Measurements from ENCODE around the gene PPIL6.

Gene PPIL6

DNA sequence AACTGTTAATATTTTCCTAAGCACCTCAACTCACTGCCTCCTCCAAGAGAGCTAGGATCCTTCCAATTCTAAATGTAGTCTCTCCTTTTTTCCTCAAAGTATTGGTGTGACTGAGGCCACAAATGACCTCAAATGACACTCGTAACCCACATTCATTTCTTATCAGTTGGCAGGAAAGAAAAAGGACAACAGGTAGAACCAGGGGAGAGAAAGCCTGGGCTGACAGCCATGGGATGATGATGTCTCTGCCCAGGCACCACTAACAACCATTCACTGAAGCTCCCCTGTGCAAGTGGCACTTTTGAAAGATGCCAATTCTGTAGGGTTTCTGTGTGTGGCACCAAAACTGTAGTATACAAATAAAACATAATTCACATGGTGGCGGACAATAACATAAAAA lies 35.2 kb upstream of the PPIL6 start:
- H3K27ac ChIP-seq = no peak overlapping the region
- no peak for DNase-seq (ENCODE audit: low spot score)
- TF ChIP-seq, protein P1, sequence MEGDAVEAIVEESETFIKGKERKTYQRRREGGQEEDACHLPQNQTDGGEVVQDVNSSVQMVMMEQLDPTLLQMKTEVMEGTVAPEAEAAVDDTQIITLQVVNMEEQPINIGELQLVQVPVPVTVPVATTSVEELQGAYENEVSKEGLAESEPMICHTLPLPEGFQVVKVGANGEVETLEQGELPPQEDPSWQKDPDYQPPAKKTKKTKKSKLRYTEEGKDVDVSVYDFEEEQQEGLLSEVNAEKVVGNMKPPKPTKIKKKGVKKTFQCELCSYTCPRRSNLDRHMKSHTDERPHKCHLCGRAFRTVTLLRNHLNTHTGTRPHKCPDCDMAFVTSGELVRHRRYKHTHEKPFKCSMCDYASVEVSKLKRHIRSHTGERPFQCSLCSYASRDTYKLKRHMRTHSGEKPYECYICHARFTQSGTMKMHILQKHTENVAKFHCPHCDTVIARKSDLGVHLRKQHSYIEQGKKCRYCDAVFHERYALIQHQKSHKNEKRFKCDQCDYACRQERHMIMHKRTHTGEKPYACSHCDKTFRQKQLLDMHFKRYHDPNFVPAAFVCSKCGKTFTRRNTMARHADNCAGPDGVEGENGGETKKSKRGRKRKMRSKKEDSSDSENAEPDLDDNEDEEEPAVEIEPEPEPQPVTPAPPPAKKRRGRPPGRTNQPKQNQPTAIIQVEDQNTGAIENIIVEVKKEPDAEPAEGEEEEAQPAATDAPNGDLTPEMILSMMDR (IDR thresholded peaks at IDR 0.05) = no peak
- no peak overlapping the region for H3K4me3 ChIP-seq

DNA sequence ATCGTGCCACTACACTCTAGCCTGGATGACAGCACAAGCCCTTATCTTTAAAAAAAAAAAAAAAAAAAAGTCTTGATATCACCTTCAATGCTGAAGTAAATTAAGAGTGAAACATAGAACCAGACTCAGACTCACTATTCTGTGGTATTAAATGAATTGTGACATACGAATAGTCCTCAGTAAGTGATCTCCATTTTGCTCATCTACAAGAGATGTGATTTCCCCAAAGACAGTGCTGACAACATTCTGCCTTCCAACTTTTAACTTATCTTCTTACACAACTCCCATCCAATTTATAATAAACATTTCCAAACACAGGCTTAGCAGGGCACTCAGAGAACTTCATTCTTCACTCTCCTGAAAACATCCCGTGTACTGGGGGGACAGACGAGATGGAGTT lies 34.6 kb upstream of the PPIL6 start:
- DNase-seq (ENCODE audit: low spot score) = no peak
- no peak overlapping the region for H3K4me3 ChIP-seq
- TF ChIP-seq, protein P1 (IDR thresholded peaks at IDR 0.05) = no peak
- H3K27ac ChIP-seq = no peak overlapping the region

DNA sequence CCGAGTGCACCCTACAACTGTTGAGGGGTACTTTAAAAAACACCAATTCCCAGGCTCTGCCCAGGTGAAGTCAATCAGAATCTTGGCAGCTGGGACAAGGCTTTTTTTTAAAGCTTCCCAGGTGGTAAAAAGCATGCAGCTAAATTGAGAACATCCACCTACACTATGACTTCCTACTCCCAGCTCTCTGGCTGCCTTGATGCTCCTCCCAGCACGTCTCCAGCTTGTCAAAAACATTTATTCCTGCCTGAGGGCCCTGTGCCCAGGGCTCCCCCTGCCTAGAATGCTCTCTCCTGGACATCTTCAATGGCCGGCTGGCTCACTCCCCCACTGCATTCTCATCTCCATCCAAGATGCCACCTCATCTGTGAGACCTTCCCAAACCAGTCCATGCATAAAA lies 32.7 kb upstream of the PPIL6 start:
- TF ChIP-seq, protein P1 (IDR thresholded peaks at IDR 0.05) = no peak
- Histone ChIP-seq H3K4me3 (no peak overlapping the region), H3K27ac (no peak overlapping the region)
- no peak for DNase-seq (ENCODE audit: low spot score)

DNA sequence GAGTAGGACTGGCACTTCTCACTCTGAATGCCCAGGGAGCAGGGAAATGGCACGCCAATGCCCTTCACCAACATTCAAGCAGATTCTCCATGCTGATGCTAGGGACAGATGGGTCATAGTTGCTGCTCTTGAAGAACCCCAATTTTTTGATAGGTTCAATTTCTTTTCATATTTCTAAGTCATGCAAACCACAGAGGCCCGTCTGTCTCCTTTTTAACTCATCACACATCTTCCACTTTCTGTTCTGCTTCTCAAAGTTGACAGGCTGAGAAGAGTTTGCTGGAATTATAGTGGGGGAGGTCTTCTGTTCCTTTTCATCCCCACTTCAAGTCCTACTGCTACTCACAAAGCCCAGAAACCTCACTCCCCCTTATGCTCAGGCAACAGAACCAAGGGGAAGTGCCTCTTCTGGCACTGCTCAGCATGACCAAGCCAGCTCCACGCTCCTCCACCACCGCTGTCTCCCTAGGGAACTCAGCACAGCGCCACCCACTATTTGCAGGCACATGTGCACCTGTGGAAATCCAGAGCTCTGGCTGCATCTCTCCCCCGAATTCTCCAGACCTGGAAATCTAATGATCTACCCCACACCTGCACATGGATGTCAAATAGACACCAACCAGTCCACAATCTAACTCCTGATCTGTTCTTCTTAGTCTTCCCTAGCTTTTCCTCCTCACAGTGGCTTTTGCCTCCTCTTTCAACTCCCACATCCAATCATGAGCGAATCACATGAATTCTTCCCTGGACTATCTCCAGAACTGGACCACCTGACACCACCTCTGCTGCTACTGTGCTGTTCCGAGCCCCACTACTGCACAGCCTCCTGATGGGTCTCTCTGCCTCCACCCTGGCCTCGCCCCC lies 31.9 kb upstream of the PPIL6 start:
- no peak overlapping the region for H3K27ac ChIP-seq
- TF ChIP-seq, protein P1 (IDR thresholded peaks at IDR 0.05) = no peak
- no peak overlapping the region for H3K4me3 ChIP-seq
- DNase-seq (ENCODE audit: low spot score) = no peak

DNA sequence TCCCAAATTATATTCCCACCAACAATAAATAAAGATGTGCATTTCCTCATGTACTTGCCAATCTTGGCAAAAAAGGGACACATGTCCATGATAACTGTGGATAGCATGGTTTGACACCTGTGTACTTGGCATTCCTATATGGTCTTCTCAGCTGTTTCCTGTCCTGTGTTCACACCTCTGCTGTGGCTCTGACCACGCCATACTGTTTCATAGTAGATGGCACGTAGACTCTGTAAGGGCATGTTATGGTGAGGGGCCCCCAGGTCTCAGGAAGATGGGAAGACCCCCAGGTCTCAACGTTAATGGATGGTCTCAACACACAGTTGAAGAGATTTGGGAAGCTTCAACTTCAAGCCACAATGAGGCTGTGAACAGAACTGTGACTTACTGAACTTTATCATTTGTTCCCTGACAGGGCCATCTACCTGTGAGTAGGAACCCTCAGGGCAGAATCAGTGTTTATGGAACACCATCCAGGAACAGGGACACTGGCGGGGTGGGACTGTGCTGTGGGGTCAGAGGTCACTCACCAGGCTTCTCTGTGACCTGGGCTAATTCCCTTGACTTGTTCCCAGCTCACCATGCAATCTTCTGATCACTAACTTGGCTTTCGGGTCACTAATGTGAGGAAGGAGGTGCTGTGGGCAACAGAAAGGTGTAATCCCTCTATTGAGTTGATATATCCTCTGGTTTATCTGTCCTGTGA lies 30.8 kb upstream of the PPIL6 start:
- no peak for DNase-seq (ENCODE audit: low spot score)
- TF ChIP-seq, protein P1 (IDR thresholded peaks at IDR 0.05) = no peak
- H3K27ac ChIP-seq = no peak overlapping the region
- H3K4me3 ChIP-seq = no peak overlapping the region

DNA sequence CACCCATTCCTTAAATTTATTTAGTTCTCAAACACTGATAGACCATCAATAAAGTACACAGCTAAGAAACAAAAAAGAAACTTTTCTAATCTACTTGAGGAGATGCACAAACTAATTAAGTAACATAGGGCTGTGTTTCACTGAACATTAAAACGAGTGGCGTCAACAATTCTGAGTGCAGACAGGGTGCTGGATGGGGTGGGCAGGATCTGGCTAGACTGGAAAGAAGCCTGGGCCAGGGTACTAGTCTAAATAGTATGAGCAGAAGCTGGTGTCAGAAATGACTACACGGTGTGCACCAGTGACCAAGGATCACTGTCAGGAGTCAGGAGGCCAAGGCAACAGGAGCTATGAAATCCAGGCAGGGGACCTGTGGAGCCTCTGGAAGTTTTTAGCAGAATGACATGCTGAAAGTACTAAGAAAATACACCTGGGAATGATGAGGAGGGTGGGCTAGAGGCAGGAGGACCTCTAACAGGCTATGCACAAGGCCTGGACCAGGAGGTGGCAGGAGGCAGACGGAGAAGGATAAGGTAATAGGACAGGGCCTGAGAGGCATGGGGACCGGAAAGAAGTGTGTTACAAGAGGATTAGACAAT lies 29.3 kb upstream of the PPIL6 start:
- no peak overlapping the region for H3K4me3 ChIP-seq
- TF ChIP-seq, protein P1 (IDR thresholded peaks at IDR 0.05) = no peak
- no peak for DNase-seq (ENCODE audit: low spot score)
- no peak overlapping the region for H3K27ac ChIP-seq
